Cardiac fibroblast (primary cell): ENCODE data around the gene KY.

ENCODE experiments used
- DNase-seq, 2 donors: peaks; one replicate each; pipeline versions ENCODE4 v3.0.0 to v3.0.0-alpha.2; 2010; ENCODE audit warnings: low read depth in 2 of 2
- H3K4me3 ChIP-seq, 2 donors: replicated peaks in 1 of 2; 1 replicate in 1 of 2; 2 replicates in 1 of 2; pipeline ENCODE4 v1.5.1; 2011; ENCODE audit warnings: low read depth in 2 of 2, low read length in 2 of 2, mild to moderate bottlenecking in 2 of 2, moderate library complexity in 1 of 2
- TF ChIP-seq, protein P1 (sequence below): IDR thresholded peaks from one replicate; pipeline ENCODE4 v1.5.1; 2011; ENCODE audit warnings: low read depth, mild to moderate bottlenecking, low read length, inconsistent platforms

The KY gene

DNA sequence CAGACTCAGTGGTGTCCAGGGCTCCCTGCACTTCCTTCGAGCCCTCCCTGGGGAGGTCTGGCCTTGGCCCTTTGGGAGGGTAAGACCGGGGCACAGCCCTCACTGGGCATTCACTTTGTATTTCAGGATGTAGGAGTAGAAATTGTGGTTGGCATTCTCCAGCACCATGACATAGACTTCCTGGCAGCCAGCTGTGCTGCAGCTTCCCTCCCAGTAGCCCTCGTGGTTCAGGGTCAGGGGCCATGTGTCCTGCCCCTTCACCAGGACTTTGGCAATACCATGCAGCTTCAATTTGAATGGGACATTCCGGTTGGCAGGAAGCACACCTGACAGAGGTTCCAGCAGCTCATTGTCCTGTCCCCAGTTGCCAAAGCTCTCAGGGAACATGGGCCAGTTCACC is 47.3 kb downstream of the KY start:
- no peak overlapping the region for H3K4me3 ChIP-seq
- TF ChIP-seq, protein P1, sequence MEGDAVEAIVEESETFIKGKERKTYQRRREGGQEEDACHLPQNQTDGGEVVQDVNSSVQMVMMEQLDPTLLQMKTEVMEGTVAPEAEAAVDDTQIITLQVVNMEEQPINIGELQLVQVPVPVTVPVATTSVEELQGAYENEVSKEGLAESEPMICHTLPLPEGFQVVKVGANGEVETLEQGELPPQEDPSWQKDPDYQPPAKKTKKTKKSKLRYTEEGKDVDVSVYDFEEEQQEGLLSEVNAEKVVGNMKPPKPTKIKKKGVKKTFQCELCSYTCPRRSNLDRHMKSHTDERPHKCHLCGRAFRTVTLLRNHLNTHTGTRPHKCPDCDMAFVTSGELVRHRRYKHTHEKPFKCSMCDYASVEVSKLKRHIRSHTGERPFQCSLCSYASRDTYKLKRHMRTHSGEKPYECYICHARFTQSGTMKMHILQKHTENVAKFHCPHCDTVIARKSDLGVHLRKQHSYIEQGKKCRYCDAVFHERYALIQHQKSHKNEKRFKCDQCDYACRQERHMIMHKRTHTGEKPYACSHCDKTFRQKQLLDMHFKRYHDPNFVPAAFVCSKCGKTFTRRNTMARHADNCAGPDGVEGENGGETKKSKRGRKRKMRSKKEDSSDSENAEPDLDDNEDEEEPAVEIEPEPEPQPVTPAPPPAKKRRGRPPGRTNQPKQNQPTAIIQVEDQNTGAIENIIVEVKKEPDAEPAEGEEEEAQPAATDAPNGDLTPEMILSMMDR = no peak
- DNase-seq = no peak

GRCh38 chr3:134602440-134602814 is 48.4 kb downstream of the KY start:
- no peak overlapping the region for H3K4me3 ChIP-seq
- TF ChIP-seq, protein P1 = no peak
- DNase-seq = no peak

DNA sequence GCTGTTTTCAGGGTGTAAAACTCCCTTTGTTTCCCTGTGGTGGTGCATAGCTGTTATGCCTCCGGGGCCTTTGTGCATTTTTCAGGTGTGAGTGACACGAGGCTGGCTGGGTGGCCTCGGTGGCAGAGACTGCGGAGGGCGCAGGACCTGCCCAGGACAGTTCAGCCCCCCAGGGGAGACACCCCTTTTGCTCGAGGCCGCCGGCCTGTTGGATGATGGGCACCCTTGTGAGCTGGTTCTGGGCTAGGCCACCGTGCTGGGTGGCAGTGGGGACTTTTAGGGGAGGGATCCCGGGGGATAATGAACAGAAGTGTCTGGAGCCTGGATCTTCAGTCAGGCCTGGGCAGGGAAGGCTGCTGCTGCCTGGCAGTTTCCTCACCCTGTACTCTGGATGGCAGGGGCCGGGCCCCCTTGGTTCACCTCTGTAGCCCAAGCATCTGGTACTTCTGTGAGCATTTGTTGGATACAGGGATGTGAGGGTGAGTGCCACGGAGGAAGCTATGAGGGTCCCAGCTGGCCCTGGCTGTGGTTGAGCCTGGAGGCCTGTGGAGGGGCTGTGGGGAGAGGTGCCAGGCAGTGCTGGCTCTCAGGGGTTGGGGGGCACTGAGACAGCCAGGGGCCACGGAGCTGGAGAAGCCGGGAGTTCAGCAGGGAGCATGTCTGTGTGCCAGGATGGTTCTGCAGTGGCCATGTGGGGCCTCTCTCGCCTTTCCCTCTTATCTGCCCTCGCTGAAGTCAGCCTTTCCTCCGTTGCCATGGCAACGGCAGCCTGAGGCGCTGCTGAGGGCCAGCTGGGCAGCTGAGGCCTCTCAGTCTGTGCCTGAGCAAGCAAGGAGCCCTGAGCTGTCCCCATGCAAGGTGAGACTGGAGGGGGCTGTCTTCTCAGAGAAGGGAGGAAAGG is 49.0 kb downstream of the KY start:
- TF ChIP-seq, protein P1 = no peak
- no peak overlapping the region for H3K4me3 ChIP-seq
- DNase-seq = peak; percentile 59 to 94

DNA sequence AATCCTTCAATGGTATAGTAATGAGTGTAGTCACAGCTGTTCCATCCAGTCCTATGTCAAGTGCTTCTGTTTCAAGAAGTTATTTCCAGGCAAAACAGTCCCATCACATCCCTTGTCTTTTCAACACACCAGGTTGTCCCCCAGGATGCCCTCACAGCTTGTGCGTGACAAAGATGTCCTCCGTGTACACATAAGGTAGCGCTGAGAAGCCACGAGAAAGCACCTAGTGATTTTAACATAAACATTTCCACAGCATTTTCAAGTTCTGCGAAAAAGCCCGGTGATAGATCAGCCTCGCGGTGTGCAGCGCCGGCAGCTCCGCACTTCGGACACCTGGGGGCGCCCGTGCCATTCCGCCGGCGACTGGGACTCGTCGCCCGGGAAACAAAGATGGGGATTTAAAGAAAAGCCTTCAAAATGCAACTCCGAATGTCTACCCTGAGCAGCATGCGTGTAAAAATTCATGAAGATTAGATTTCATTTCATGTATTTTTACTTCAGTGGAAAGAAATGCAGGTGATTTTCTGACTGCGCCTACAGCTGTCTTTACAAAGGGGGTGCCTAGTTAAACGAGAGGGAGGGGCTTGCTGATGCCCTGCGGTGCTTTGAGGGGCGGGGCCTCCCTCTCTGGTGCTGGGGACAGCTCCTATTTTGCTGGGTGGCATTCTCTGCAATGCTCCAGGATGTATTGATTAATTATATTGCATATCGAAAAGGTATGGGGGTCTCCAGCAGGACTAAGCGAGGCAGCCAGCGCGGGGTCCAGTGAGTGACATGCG is 49.9 kb downstream of the KY start:
- DNase-seq = peak; percentile 74 to 77
- TF ChIP-seq, protein P1 = peak; percentile 98
- peak overlapping the region in 1 of 2 donors; percentile 32 for H3K4me3 ChIP-seq

GRCh38 chr3:134600206-134600605 is 50.6 kb downstream of the KY start:
- TF ChIP-seq, protein P1 = no peak
- no peak overlapping the region for H3K4me3 ChIP-seq
- DNase-seq = peak; percentile 33 to 34

DNA sequence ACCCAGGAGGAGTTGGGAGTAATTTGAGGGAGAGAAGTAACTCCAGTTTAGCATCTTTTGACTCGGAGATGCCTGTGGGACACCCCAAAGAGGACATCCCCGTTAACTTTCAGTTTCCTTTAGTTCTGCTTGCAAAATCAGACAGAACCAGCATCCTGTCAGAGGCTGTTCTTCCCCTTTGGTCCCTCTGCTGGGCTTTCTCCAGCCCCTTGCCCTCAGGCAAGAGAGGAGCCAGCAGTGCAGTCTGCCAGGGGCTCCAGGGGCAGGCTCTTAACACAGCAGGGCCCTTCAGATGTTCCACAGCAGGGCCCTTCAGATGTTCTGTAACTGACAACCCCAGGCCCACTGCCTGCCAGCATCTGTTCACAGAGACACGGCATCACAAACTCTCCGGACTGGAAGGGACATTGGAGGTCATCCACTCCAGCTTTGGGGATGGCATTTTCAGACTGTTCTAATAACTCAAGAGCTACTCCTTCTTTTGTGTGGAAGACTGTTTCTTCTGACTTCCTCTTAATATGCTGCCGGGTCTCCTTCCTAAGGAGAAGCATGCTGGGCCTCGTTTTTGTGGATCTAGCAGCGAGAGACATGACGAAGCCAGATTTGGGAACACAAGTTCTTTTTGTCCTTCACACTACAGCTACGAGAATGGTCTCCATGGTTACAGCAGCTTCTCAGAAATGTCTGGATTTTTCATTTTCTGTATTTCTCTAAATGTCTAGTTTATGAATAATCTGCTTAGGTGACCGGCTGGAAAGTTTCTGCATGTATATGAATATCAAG is 51.9 kb downstream of the KY start:
- TF ChIP-seq, protein P1 = no peak
- no peak for DNase-seq
- no peak overlapping the region for H3K4me3 ChIP-seq
